ENCODE measurements around the gene LSMEM2. TPM values are rescaled to one million over a fixed set of nuclear protein-coding genes. Genes with fewer than 3 reads are reported as not detected.

The LSMEM2 gene
- total RNA-seq, 2 donors from 2014 or later: not detected

GRCh38 chr3:50298836-50299637 lies 20.1 kb downstream of the LSMEM2 start, which contains the start of the genes HYAL3 and NAA80:
Gene HYAL3 (minus strand): TSS chr3:50299405. CDS start chr3:50295602, 3,803 bp downstream.
Gene NAA80 (minus strand): TSS chr3:50299405. CDS start chr3:50297463, 1,942 bp downstream.
- Histone ChIP-seq H3K27ac (peak within 1 kb of the TSS; percentile 91), H3K4me3 (peak within 1 kb of the TSS; percentile 47), H3K27me3 (no peaks in the 10 kb centered on the region), H3K9ac (ENCODE audit: low read depth in 2 of 2, low read length in 2 of 2) (peak within 1 kb of the TSS; percentile 91 to 97), H3K9me3 (no peaks in the 10 kb centered on the region), H3K4me1 (peaks cover 15% of the 10 kb centered on the region), H3K36me3 (no peaks in the 10 kb centered on the region)
- peak; percentile 25 for TF ChIP-seq CTCF (IDR thresholded peaks at IDR 0.05)
- peak; percentile 100 for DNase-seq
- intact Hi-C loops (cut with DNase I): no loop called here

GRCh38 chr3:50299638-50299928 lies 20.7 kb downstream of the LSMEM2 start:
- no peak for TF ChIP-seq CTCF (IDR thresholded peaks at IDR 0.05)
- intact Hi-C loops (cut with DNase I): no loop called here
- peaks cover 15% of the 10 kb centered on the region for H3K4me1 ChIP-seq

GRCh38 chr3:50299929-50300680 lies 21.2 kb downstream of the LSMEM2 start:
- H3K36me3 ChIP-seq: no peaks in the 10 kb centered on the region
- H3K9ac ChIP-seq (ENCODE audit: low read depth in 2 of 2, low read length in 2 of 2): peak overlapping the region; percentile 28 to 89
- no peak for TF ChIP-seq CTCF (IDR thresholded peaks at IDR 0.05)
- H3K27ac ChIP-seq: peak overlapping the region; percentile 91
- H3K4me1 ChIP-seq: peaks cover 15% of the 10 kb centered on the region
- intact Hi-C loops (cut with DNase I): no loop called here
- peak overlapping the region; percentile 47 for H3K4me3 ChIP-seq
- peak; percentile 36 for DNase-seq
- no peaks in the 10 kb centered on the region for H3K9me3 ChIP-seq
- no peaks in the 10 kb centered on the region for H3K27me3 ChIP-seq

More at GRCh38 chr3:50299638-50299928, 20.7 kb downstream of the LSMEM2 start:
- H3K9me3 ChIP-seq: no peaks in the 10 kb centered on the region
- H3K27me3 ChIP-seq: no peaks in the 10 kb centered on the region
- H3K9ac ChIP-seq (ENCODE audit: low read depth in 2 of 2, low read length in 2 of 2): peak overlapping the region; percentile 5 to 89
- H3K36me3 ChIP-seq: no peaks in the 10 kb centered on the region
- peak overlapping the region; percentile 91 for H3K27ac ChIP-seq
- H3K4me3 ChIP-seq: peak overlapping the region; percentile 47
- DNase-seq: no peak

- H3K27ac ChIP-seq: peak overlapping the region; percentile 91
- no peaks in the 10 kb centered on the region for H3K36me3 ChIP-seq
- H3K9me3 ChIP-seq: no peaks in the 10 kb centered on the region
- no peaks in the 10 kb centered on the region for H3K27me3 ChIP-seq
- H3K9ac ChIP-seq (ENCODE audit: low read depth in 2 of 2, low read length in 2 of 2): peak overlapping the region; percentile 28 to 89
- intact Hi-C loops (cut with DNase I): no loop called here
- no peak for DNase-seq
- TF ChIP-seq CTCF (IDR thresholded peaks at IDR 0.05): no peak
- peak overlapping the region; percentile 47 for H3K4me3 ChIP-seq
- H3K4me1 ChIP-seq: peaks cover 15% of the 10 kb centered on the region
Measured at GRCh38 chr3:50300681-50301254, 21.9 kb downstream of the LSMEM2 start.
